PFSK-1 (cell line): ENCODE measurements around the gene ABCC2.

ENCODE experiments used
- FOXP2 ChIP-seq: optimal IDR thresholded peaks from 2 replicates; pipeline ENCODE3; 2011; ENCODE audit warnings: borderline replicate concordance, control low read depth, inconsistent platforms; ENCODE audit not compliant: insufficient read depth; ENCODE audit errors: extremely low read length, extremely low read depth
- POLR2AphosphoS5 ChIP-seq: IDR thresholded peaks from 2 replicates; pipeline ENCODE4 v1.6.1; 2012; ENCODE audit warnings: low read depth, mild to moderate bottlenecking, control low read depth, low read length, moderate library complexity
- SIN3A ChIP-seq: IDR thresholded peaks from 2 replicates; pipeline ENCODE4 v1.6.1; 2012; ENCODE audit warnings: mild to moderate bottlenecking, low read length, moderate library complexity, borderline replicate concordance; ENCODE audit not compliant: insufficient read depth
- TAF1 ChIP-seq: IDR thresholded peaks from 2 replicates; pipeline ENCODE4 v1.6.1; 2012; ENCODE audit warnings: low read length, control low read depth, borderline replicate concordance; ENCODE audit not compliant: insufficient read depth
- TF ChIP-seq, protein P1 (sequence below), 2 experiments: IDR thresholded peaks; 2 replicates each; pipeline versions ENCODE4 v1.6.1 to v1.8.0; 2011 to 2012; ENCODE audit warnings: low read depth in 2 of 2, low read length in 2 of 2, control low read depth in 1 of 2, inconsistent platforms in 1 of 2, mild to moderate bottlenecking in 1 of 2, moderate library complexity in 1 of 2; ENCODE audit not compliant: insufficient read depth in 1 of 2

ABCC2 gene

DNA sequence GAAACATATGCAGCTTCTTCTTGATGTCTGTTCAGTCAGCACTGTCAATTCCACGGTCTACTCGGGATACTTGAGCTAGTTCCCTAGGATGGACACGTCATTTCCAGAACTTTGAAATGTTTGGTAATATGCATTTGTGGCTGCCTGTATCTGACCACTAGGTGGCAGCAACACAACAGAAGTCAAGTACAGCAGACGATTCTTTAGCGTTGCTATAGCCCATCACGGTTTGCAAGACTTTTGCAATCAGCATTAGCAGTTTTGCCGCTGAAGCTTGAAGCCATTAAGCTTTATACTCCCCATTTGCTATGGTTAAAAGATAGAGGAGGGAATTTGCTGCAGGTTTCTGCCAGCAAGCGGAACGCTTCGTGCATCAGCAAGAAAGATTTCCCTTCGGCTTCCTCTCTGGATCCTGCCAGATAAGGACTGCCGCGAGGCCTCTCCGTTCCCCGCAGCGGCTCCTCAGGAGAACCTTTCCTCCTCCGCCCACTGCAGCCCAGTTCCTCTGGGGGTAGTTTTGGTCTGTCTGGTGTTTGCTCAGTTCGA is 63.5 kb downstream of the ABCC2 start:
- TF ChIP-seq FOXP2: no peak

DNA sequence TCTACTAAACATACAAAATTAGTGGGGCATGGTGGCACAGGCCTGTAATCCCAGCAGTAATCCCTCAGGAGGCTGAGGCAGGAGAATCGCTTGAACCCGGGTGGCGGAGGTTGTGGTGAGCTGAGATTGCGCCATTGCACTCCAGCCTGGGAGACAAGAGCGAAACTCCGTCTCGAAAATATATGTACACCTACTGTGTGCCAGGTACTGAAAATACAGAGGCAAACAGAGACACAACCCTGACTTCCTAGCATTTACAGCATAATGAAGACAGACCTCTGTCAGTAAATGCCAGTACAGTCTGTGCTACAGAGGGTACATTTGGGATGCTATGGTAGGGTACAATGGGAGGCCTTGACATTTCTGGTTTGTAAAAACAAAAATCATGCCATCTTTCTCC is 66.6 kb downstream of the ABCC2 start:
- TF ChIP-seq TAF1 (no peak), SIN3A (no peak), FOXP2 (no peak), POLR2AphosphoS5 (no peak)
- TF ChIP-seq, protein P1, sequence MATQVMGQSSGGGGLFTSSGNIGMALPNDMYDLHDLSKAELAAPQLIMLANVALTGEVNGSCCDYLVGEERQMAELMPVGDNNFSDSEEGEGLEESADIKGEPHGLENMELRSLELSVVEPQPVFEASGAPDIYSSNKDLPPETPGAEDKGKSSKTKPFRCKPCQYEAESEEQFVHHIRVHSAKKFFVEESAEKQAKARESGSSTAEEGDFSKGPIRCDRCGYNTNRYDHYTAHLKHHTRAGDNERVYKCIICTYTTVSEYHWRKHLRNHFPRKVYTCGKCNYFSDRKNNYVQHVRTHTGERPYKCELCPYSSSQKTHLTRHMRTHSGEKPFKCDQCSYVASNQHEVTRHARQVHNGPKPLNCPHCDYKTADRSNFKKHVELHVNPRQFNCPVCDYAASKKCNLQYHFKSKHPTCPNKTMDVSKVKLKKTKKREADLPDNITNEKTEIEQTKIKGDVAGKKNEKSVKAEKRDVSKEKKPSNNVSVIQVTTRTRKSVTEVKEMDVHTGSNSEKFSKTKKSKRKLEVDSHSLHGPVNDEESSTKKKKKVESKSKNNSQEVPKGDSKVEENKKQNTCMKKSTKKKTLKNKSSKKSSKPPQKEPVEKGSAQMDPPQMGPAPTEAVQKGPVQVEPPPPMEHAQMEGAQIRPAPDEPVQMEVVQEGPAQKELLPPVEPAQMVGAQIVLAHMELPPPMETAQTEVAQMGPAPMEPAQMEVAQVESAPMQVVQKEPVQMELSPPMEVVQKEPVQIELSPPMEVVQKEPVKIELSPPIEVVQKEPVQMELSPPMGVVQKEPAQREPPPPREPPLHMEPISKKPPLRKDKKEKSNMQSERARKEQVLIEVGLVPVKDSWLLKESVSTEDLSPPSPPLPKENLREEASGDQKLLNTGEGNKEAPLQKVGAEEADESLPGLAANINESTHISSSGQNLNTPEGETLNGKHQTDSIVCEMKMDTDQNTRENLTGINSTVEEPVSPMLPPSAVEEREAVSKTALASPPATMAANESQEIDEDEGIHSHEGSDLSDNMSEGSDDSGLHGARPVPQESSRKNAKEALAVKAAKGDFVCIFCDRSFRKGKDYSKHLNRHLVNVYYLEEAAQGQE (IDR thresholded peaks at IDR 0.05; ENCODE audit: insufficient read depth in 1 of 2, low read depth in 2 of 2, low read length in 2 of 2): no peak

DNA sequence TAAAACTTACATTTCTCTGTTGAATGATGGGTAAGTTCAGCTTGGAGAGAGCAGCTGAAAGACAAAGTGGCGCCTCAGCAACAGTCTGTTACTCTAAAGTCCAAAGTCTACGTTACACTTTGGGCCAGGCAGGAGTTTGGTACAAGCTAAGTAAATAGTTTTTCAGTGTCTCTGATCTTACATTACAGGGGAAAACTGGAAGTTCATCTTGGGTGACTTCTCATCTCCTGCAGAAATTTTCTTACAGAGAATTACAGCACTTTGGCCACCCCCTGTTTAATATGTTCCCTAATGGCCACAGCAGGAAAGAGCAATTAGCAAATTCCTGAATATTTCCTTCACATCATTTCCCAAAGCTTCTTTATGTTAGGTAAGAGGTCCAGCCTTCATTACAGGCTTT is 67.1 kb downstream of the ABCC2 start:
- TF ChIP-seq, protein P1 (IDR thresholded peaks at IDR 0.05; ENCODE audit: insufficient read depth in 1 of 2, low read depth in 2 of 2, low read length in 2 of 2): no peak
- no peak for TF ChIP-seq POLR2AphosphoS5
- TF ChIP-seq TAF1: no peak
- no peak for TF ChIP-seq FOXP2
- no peak for TF ChIP-seq SIN3A

DNA sequence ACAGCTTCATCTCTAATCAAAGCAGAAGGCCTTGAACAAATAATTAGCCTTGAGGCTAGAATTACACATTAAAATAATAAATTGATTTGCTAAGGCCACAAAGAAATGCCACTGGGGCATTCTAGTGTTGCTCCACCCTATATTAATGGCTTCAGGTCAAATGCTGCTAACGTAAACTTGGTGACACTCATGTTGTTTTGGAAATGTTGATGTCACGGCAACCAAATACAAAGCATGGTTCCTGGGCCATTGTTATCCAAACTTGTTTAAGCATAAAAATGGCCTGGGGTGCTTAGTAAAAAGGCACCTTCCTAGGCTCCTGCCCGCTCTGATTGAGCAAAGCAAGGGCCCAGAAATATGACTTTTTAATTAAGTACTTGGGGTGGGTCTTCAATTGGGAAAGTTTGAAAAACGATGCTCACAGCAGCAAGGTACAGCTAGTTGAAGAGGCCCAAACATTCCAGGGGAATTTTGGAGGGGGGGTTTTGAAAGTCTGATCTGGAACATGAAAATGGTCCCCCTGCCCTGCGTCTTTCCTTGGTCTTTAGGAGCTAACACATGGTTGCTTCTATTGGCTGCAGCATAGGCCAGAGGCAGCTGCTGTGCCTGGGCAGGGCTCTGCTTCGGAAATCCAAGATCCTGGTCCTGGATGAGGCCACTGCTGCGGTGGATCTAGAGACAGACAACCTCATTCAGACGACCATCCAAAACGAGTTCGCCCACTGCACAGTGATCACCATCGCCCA is 67.8 kb downstream of the ABCC2 start:
- TF ChIP-seq SIN3A: no peak

DNA sequence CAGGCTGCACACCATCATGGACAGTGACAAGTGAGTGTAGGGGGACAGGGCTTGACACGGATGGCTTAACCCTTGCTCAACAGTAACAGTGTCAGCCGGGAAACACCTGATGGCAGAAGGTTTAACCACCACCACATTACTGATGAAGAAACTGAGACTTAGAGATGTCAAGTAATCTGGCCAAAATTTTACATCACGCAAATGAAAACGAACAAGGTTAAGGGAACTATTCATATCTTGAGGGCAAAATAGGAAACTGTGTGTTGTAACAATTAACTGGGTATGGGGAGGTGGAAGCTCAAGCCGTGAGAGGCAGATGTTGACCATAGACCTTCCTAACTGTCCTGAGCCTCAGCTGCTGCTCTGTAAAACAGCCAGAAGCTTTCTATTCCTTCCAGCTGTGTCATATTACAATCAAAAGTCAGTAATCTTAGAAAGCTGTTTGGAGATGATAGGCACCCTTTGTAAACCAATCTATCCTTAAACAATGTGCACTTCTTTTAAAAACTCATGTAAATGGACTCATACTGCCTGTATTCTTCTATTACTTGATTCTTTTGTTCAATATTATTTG is 68.4 kb downstream of the ABCC2 start:
- TF ChIP-seq SIN3A: no peak
- TF ChIP-seq FOXP2: no peak
- TF ChIP-seq POLR2AphosphoS5: no peak
- no peak for TF ChIP-seq TAF1
- TF ChIP-seq, protein P1 (IDR thresholded peaks at IDR 0.05; ENCODE audit: insufficient read depth in 1 of 2, low read depth in 2 of 2, low read length in 2 of 2): no peak

DNA sequence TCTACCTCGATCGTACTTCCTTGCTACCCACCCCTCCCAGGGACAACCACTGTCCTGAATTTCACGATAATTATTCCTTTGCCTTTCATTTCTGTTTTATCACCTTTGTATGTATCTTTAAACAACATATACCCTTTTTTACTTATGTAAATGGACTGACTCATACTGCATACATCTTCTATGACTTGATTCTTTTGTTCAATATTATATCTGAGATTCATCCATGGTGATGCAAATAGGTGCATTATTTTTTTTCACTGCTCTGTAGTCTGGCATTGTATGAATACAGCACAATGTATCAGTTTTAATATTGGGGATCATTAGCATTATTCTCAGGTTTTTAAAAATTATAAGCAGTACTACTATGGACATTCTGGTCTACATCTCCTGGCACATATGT is 69.4 kb downstream of the ABCC2 start:
- TF ChIP-seq FOXP2 (no peak), SIN3A (no peak), POLR2AphosphoS5 (no peak), TAF1 (no peak)
- TF ChIP-seq, protein P1 (IDR thresholded peaks at IDR 0.05; ENCODE audit: insufficient read depth in 1 of 2, low read depth in 2 of 2, low read length in 2 of 2): no peak
